Astrocyte (in vitro differentiated cells and primary cell): ENCODE measurements around the gene ADAMTS12. TPM values are rescaled to one million over a fixed set of nuclear protein-coding genes. Genes with fewer than 3 reads are reported as not detected.

Experiments
- DNase-seq: peaks from one replicate; pipeline ENCODE4 v3.0.0-alpha.2; 2010; ENCODE audit warnings: low read depth
- FAIRE-seq: peaks from 2 replicates; lab custom pipeline; 2011; peaks lifted over from hg19 to GRCh38; lab: Jason Lieb, UNC
- H2AFZ ChIP-seq: 2 replicates; pipeline ENCODE4 v1.6.0; 2012; ENCODE audit warnings: low read depth, low read length, inconsistent platforms
- H3K27ac ChIP-seq: 2 replicates; pipeline ENCODE4 v1.5.1; 2011; ENCODE audit warnings: low read depth, low read length, inconsistent platforms
- H3K27me3 ChIP-seq: 2 replicates; pipeline ENCODE4 v1.6.0; 2011; ENCODE audit warnings: low read length, inconsistent platforms; ENCODE audit not compliant: insufficient read depth
- H3K36me3 ChIP-seq: 2 replicates; pipeline ENCODE4 v1.5.1; 2011; ENCODE audit warnings: low read length, inconsistent platforms; ENCODE audit not compliant: insufficient read depth
- H3K4me1 ChIP-seq: 2 replicates; pipeline ENCODE4 v1.5.1; 2011; ENCODE audit warnings: low read length, inconsistent platforms; ENCODE audit not compliant: insufficient read depth
- H3K4me2 ChIP-seq: 2 replicates; pipeline ENCODE4 v1.6.0; 2012; ENCODE audit warnings: low read length, inconsistent platforms
- H3K4me3 ChIP-seq: 2 replicates; pipeline ENCODE4 v1.5.1; 2011; ENCODE audit warnings: low read depth, mild to moderate bottlenecking, low read length, inconsistent platforms; ENCODE audit not compliant: insufficient read depth
- H3K79me2 ChIP-seq: 2 replicates; pipeline ENCODE4 v1.6.0; 2012; ENCODE audit warnings: mild to moderate bottlenecking, low read length, inconsistent platforms; ENCODE audit not compliant: insufficient read depth
- H3K9ac ChIP-seq: 2 replicates; pipeline ENCODE4 v1.6.0; 2012; ENCODE audit warnings: mild to moderate bottlenecking, low read length, inconsistent platforms
- H3K9me3 ChIP-seq: 2 replicates; pipeline ENCODE4 v1.5.1; 2012; ENCODE audit warnings: low read depth, mild to moderate bottlenecking, low read length, inconsistent platforms; ENCODE audit not compliant: insufficient read depth
- H4K20me1 ChIP-seq: 2 replicates; pipeline ENCODE4 v1.6.0; 2012; ENCODE audit warnings: low read length, inconsistent platforms; ENCODE audit not compliant: insufficient read depth
- H3K27ac Mint-ChIP-seq: one replicate; pipeline ENCODE4 v1.8.0; 2021; ENCODE audit warnings: mild to moderate bottlenecking, mixed read lengths; ENCODE audit not compliant: unreplicated experiment
- H3K27me3 Mint-ChIP-seq: one replicate; pipeline ENCODE4 v1.8.0; 2021; ENCODE audit warnings: low read depth, mixed read lengths; ENCODE audit not compliant: unreplicated experiment
- H3K36me3 Mint-ChIP-seq: one replicate; pipeline ENCODE4 v1.8.0; 2021; ENCODE audit warnings: low read depth, mixed read lengths; ENCODE audit not compliant: unreplicated experiment
- H3K4me1 Mint-ChIP-seq: one replicate; pipeline ENCODE4 v1.8.0; 2021; ENCODE audit warnings: low read depth, mixed read lengths; ENCODE audit not compliant: unreplicated experiment
- H3K4me3 Mint-ChIP-seq: one replicate; pipeline ENCODE4 v1.8.0; 2021; ENCODE audit warnings: mild to moderate bottlenecking, moderate library complexity, mixed read lengths; ENCODE audit not compliant: unreplicated experiment
- H3K9me3 Mint-ChIP-seq: one replicate; pipeline ENCODE4 v1.8.0; 2021; ENCODE audit warnings: mild to moderate bottlenecking, mixed read lengths; ENCODE audit not compliant: unreplicated experiment
- EZH2 ChIP-seq: IDR thresholded peaks from 2 replicates; pipeline ENCODE4 v1.6.1; 2012; ENCODE audit warnings: mild to moderate bottlenecking, low read length, inconsistent platforms; ENCODE audit not compliant: insufficient read depth
- total RNA-seq: library from RNA; stranded (reverse); gene quantifications from 2 replicates; pipeline ENCODE4 v1.2.1, GENCODE V29; 2021
- TF ChIP-seq, protein P1 (sequence below): IDR thresholded peaks from 2 replicates; pipeline ENCODE4 v1.5.1; 2011; ENCODE audit warnings: low read depth, mild to moderate bottlenecking, inconsistent platforms, low read length, moderate library complexity; ENCODE audit not compliant: insufficient read depth

ADAMTS12 gene
- total RNA-seq, 1 donor from 2014 or later, result 156 TPM

DNA sequence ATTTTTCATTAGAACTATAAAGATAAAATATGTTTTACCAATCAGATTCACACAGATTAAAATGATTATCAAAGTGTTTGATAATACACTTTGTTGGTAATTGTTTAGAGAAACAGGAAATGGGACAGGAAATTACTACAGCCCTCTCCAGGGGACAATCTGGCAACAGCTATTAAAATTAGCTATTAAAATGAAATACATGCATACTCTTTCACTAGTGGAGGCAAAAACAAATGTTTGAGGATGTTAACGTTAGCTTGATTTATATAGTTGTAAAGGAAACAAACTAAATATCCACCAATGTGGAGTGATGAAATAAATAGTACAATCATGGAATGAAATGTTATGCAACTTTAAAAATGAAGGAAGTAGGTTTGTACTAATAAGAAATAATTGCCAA lies 397.3 kb downstream of the ADAMTS12 start:
- H3K9ac ChIP-seq, result no peak overlapping the region
- H3K9me3 ChIP-seq, result no peaks in the 10 kb centered on the region
- DNase-seq (no peak), FAIRE-seq (no peak)
- no peak overlapping the region for H3K27ac ChIP-seq
- H3K4me2 ChIP-seq, result no peak overlapping the region
- no peaks in the 10 kb centered on the region for H3K36me3 Mint-ChIP-seq
- no peaks in the 10 kb centered on the region for H3K4me1 Mint-ChIP-seq
- H2AFZ ChIP-seq, result no peak overlapping the region
- TF ChIP-seq EZH2, result no peak
- TF ChIP-seq, protein P1, sequence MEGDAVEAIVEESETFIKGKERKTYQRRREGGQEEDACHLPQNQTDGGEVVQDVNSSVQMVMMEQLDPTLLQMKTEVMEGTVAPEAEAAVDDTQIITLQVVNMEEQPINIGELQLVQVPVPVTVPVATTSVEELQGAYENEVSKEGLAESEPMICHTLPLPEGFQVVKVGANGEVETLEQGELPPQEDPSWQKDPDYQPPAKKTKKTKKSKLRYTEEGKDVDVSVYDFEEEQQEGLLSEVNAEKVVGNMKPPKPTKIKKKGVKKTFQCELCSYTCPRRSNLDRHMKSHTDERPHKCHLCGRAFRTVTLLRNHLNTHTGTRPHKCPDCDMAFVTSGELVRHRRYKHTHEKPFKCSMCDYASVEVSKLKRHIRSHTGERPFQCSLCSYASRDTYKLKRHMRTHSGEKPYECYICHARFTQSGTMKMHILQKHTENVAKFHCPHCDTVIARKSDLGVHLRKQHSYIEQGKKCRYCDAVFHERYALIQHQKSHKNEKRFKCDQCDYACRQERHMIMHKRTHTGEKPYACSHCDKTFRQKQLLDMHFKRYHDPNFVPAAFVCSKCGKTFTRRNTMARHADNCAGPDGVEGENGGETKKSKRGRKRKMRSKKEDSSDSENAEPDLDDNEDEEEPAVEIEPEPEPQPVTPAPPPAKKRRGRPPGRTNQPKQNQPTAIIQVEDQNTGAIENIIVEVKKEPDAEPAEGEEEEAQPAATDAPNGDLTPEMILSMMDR, result no peak
- no peaks in the 10 kb centered on the region for H3K79me2 ChIP-seq
- no peaks in the 10 kb centered on the region for H4K20me1 ChIP-seq
- no peak overlapping the region for H3K4me3 Mint-ChIP-seq
- H3K9me3 Mint-ChIP-seq, result no peaks in the 10 kb centered on the region
- no peak overlapping the region for H3K4me3 ChIP-seq
- H3K36me3 ChIP-seq, result no peaks in the 10 kb centered on the region
- H3K4me1 ChIP-seq, result no peaks in the 10 kb centered on the region
- no peaks in the 10 kb centered on the region for H3K27me3 ChIP-seq
- H3K27me3 Mint-ChIP-seq, result no peaks in the 10 kb centered on the region
- no peak overlapping the region for H3K27ac Mint-ChIP-seq

DNA sequence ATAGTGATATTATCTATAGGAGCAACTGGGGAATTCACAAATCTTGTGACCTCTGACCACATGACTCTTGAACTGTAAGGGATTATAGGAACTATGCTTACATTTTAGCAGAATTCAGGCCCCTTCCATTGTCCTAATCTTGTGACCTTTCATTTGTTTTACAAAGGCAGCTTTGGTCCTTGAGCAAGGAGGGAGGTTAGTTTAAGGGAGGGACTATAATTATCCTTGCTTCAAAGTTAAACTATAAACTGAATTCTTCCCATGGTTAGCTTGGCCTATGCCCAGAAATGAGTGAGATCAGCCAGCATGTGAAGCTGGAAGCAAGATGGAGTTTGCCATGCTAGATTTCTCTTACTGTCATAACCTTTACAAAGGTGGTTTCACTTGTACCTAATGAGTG lies 399.8 kb downstream of the ADAMTS12 start:
- Histone ChIP-seq H3K4me3 (no peak overlapping the region), H3K27me3 (no peaks in the 10 kb centered on the region), H2AFZ (no peak overlapping the region), H3K4me1 (no peaks in the 10 kb centered on the region), H3K4me2 (no peak overlapping the region), H4K20me1 (no peaks in the 10 kb centered on the region), H3K27ac (no peak overlapping the region), H3K36me3 (no peaks in the 10 kb centered on the region), H3K79me2 (no peaks in the 10 kb centered on the region), H3K9ac (no peak overlapping the region), H3K9me3 (no peaks in the 10 kb centered on the region)
- Mint-ChIP-seq H3K4me1 (no peaks in the 10 kb centered on the region), H3K27me3 (no peaks in the 10 kb centered on the region), H3K9me3 (no peaks in the 10 kb centered on the region), H3K27ac (no peak overlapping the region), H3K36me3 (peaks cover 6% of the 10 kb centered on the region), H3K4me3 (no peak overlapping the region)
- no peak for DNase-seq
- TF ChIP-seq, protein P1, result no peak
- no peak for TF ChIP-seq EZH2
- FAIRE-seq, result no peak

DNA sequence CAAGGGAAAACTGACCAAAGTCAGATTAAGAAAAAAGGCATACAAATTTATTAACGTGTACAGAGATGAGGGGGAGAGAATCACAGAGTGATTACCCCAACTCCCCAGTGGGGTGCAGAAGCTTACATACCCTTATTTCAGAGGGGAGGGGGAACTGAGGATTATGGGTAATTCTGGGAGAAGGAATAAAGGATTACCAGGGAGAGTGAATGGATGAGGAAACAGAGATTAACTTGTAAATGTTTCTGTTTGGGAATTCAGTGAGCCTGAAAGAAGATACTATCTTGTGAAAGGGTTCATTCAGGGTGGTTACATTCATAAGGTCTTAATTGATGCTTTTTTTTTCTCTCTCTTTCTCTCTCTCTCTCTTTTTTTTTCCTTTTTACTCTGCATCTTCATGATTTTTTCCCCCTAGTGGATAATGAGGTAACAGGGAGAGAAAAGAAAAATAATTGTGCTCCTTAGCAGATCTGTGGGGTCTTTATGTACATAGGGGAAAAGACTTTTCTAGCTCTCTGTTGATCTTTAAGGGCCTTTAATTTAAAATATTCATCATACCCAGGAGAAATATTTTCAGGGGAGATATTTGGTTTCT lies 401.6 kb downstream of the ADAMTS12 start:
- no peak for TF ChIP-seq EZH2
- TF ChIP-seq, protein P1, result no peak
- DNase-seq (no peak), FAIRE-seq (no peak)
- Histone ChIP-seq H3K4me2 (no peak overlapping the region), H3K9me3 (no peaks in the 10 kb centered on the region), H3K36me3 (no peaks in the 10 kb centered on the region), H4K20me1 (no peaks in the 10 kb centered on the region), H3K27ac (no peak overlapping the region), H3K79me2 (no peaks in the 10 kb centered on the region), H3K9ac (no peak overlapping the region), H3K4me1 (no peaks in the 10 kb centered on the region), H2AFZ (no peak overlapping the region), H3K27me3 (no peaks in the 10 kb centered on the region), H3K4me3 (no peak overlapping the region)
- no peak overlapping the region for H3K4me3 Mint-ChIP-seq
- H3K4me1 Mint-ChIP-seq, result no peaks in the 10 kb centered on the region
- peaks cover 6% of the 10 kb centered on the region for H3K36me3 Mint-ChIP-seq
- H3K9me3 Mint-ChIP-seq, result no peaks in the 10 kb centered on the region
- H3K27me3 Mint-ChIP-seq, result no peaks in the 10 kb centered on the region
- H3K27ac Mint-ChIP-seq, result no peak overlapping the region
